ENCODE results near the gene DLEC1. TPM values are rescaled to one million over a fixed set of nuclear protein-coding genes. Genes with fewer than 3 reads are reported as not detected.
"Not testable (repeated sequence)": the region's sequence is repeated elsewhere in the genome, so short reads cannot be mapped to it uniquely, and the experiment has no call there.

The DLEC1 gene
- total and polyA plus RNA-seq, 2 donors (not counting 1 experiment from before 2014, with no cell fraction given): 0.52 to 2.1 TPM

DNA sequence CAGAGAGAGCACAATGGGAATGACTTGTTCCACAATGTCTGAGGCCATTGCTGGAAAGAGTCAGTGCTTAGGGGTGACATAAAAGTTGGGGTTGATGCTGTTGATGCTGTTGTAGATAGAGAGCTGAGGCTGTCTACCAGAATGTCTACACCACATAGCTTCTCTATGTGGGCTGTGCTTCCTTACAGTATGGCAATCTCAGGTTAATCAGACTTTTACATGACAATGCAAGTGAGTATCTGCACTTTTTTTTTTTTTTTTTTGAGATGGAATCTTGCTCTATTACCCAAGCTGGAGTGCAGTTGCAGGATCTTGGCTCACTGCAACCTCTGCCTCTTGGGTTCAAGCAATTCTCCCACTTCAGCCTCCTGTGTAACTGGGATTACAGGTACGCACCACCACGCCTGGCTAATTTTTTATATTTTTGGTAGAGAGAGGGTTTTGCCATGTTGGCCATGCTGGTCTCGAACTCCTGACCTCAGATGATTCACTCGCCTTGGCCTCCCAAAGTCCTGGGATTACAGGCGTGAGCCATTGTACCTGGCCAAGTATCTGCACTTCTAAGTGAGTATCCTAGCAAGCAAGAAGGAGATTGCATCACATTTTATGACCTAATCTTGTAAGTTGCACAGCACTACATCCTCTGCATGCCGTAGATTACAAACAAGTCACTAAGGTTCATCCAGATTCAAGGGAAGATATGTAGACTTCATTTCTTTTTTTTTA lies 28.7 kb downstream of the DLEC1 start:
- Histone ChIP-seq H2AFZ (ENCODE audit: insufficient read depth, low read depth, low read length, poor library complexity, severe bottlenecking) (no peak overlapping the region), H4K20me1 (ENCODE audit: control insufficient read depth, insufficient read depth, low read length, poor library complexity, severe bottlenecking) (no peaks in the 10 kb centered on the region), H3K4me3 (ENCODE audit: control extremely low read depth in 1 of 5, extremely low read depth in 1 of 5, insufficient read depth in 1 of 5, low read depth in 2 of 5, low read length in 4 of 5) (no peak overlapping the region), H3K4me1 (ENCODE audit: control insufficient read depth in 2 of 2, insufficient read depth in 2 of 2, low read length in 2 of 2) (no peaks in the 10 kb centered on the region), H3K27ac (ENCODE audit: low read length in 2 of 2) (no peak overlapping the region), H3K27me3 (replicated peaks in 1 of 4; ENCODE audit: control extremely low read depth in 1 of 4, control insufficient read depth in 3 of 4, insufficient read depth in 4 of 4, low read length in 3 of 4) (peaks cover 0 to 1% (median 0%) of the 10 kb centered on the region in 4 experiments), H3K9ac (ENCODE audit: low read length) (no peak overlapping the region), H3K36me3 (replicated peaks in 1 of 2; ENCODE audit: control extremely low read depth in 1 of 2, control insufficient read depth in 1 of 2, extremely low read depth in 1 of 2, insufficient read depth in 2 of 2, low read length in 1 of 2) (no peaks in the 10 kb centered on the region), H3K79me2 (ENCODE audit: control insufficient read depth, insufficient read depth, low read length) (no peaks in the 10 kb centered on the region), H3K4me2 (replicated peaks; ENCODE audit: low read depth, low read length, poor library complexity, severe bottlenecking) (no peak overlapping the region), H3K9me3 (ENCODE audit: control extremely low read depth in 1 of 3, control insufficient read depth in 2 of 3, insufficient read depth in 1 of 3, low read length in 2 of 3) (peaks cover 0 to 5% (median 0%) of the 10 kb centered on the region in 3 donors)
- Mint-ChIP-seq H3K4me1 (no peaks in the 10 kb centered on the region), H3K4me3 (no peak overlapping the region), H3K9me3 (ENCODE audit: insufficient read depth) (no peaks in the 10 kb centered on the region), H3K27ac (no peak overlapping the region), H3K27me3 (peaks cover 11% of the 10 kb centered on the region)
- 88% methylated on average over 3 of the region's 6 CpGs for WGBS (ENCODE audit: insufficient coverage)
- intact Hi-C loops (cut with micrococcal nuclease): no loop called here
- DNase-seq: no peak
- no peak for TF ChIP-seq EZH2 (IDR thresholded peaks at IDR 0.05; ENCODE audit: borderline replicate concordance, insufficient read depth, low read depth, low read length, poor library complexity, severe bottlenecking)
- TF ChIP-seq, protein P1, sequence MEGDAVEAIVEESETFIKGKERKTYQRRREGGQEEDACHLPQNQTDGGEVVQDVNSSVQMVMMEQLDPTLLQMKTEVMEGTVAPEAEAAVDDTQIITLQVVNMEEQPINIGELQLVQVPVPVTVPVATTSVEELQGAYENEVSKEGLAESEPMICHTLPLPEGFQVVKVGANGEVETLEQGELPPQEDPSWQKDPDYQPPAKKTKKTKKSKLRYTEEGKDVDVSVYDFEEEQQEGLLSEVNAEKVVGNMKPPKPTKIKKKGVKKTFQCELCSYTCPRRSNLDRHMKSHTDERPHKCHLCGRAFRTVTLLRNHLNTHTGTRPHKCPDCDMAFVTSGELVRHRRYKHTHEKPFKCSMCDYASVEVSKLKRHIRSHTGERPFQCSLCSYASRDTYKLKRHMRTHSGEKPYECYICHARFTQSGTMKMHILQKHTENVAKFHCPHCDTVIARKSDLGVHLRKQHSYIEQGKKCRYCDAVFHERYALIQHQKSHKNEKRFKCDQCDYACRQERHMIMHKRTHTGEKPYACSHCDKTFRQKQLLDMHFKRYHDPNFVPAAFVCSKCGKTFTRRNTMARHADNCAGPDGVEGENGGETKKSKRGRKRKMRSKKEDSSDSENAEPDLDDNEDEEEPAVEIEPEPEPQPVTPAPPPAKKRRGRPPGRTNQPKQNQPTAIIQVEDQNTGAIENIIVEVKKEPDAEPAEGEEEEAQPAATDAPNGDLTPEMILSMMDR (IDR thresholded peaks at IDR 0.05): no peak
- ChIA-PET POLR2A (no interaction called here), CTCF (no interaction called here)
- ATAC-seq (ENCODE audit: low read depth): no peak

DNA sequence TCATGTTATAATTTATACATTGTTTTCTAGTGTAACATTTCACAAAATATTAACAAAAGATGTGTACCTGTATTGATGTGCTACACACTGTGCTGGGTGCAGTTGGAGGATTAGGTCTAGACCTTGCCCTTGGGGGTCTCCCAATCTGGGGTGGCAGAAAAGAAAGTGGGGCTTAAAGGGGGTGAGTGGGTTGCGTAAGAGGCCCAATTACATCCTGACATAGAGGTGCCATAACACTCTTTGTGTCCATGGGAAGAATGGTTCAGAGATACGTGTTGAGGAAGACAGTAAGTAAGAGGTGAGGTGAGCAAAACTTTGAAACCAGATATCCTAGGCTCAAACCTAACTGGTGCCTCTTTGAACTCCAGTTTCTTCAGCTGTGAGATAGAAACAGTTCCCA lies 31.0 kb downstream of the DLEC1 start:
- Mint-ChIP-seq H3K4me1 (no peaks in the 10 kb centered on the region), H3K4me3 (no peak overlapping the region), H3K27me3 (peaks cover 21% of the 10 kb centered on the region), H3K27ac (no peak overlapping the region), H3K9me3 (ENCODE audit: insufficient read depth) (no peaks in the 10 kb centered on the region)
- Histone ChIP-seq H3K4me3 (ENCODE audit: control extremely low read depth in 1 of 5, extremely low read depth in 1 of 5, insufficient read depth in 1 of 5, low read depth in 2 of 5, low read length in 4 of 5) (no peak overlapping the region), H3K9ac (ENCODE audit: low read length) (no peak overlapping the region), H3K27me3 (replicated peaks in 1 of 4; ENCODE audit: control extremely low read depth in 1 of 4, control insufficient read depth in 3 of 4, insufficient read depth in 4 of 4, low read length in 3 of 4) (no peaks in the 10 kb centered on the region), H4K20me1 (ENCODE audit: control insufficient read depth, insufficient read depth, low read length, poor library complexity, severe bottlenecking) (no peaks in the 10 kb centered on the region), H2AFZ (ENCODE audit: insufficient read depth, low read depth, low read length, poor library complexity, severe bottlenecking) (no peak overlapping the region), H3K9me3 (ENCODE audit: control extremely low read depth in 1 of 3, control insufficient read depth in 2 of 3, insufficient read depth in 1 of 3, low read length in 2 of 3) (peaks cover 0 to 3% (median 0%) of the 10 kb centered on the region in 3 donors), H3K4me2 (replicated peaks; ENCODE audit: low read depth, low read length, poor library complexity, severe bottlenecking) (no peak overlapping the region), H3K36me3 (replicated peaks in 1 of 2; ENCODE audit: control extremely low read depth in 1 of 2, control insufficient read depth in 1 of 2, extremely low read depth in 1 of 2, insufficient read depth in 2 of 2, low read length in 1 of 2) (no peaks in the 10 kb centered on the region), H3K27ac (ENCODE audit: low read length in 2 of 2) (no peak overlapping the region), H3K4me1 (ENCODE audit: control insufficient read depth in 2 of 2, insufficient read depth in 2 of 2, low read length in 2 of 2) (no peaks in the 10 kb centered on the region), H3K79me2 (ENCODE audit: control insufficient read depth, insufficient read depth, low read length) (no peaks in the 10 kb centered on the region)
- WGBS (ENCODE audit: insufficient coverage): 60% methylated on average over 1 of the region's 2 CpGs
- ChIA-PET POLR2A (no interaction called here), CTCF (no interaction called here)
- no peak for TF ChIP-seq EZH2 (IDR thresholded peaks at IDR 0.05; ENCODE audit: borderline replicate concordance, insufficient read depth, low read depth, low read length, poor library complexity, severe bottlenecking)
- TF ChIP-seq, protein P1 (IDR thresholded peaks at IDR 0.05): no peak
- ATAC-seq (ENCODE audit: low read depth): no peak
- no peak for DNase-seq
- intact Hi-C loops (cut with micrococcal nuclease): no loop called here

DNA sequence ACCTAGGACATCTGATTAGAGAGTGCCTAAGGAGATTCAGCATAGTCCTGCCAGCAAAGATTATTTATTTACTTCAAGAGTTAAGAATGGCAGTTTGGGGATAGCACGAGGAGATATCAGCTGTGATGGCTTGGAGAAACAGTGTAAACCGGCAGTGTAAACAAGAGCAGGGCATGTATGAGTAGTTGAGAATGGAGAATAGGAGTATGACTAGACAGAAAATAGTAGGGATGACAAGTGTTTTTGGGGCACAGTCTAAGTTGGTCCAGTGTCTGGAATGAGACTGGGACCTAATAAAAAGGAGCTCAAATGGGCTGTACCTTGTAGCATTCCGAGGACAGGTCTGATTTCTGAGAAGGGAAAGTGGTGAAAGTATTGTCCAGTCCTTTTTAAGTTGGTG lies 38.1 kb downstream of the DLEC1 start:
- WGBS (ENCODE audit: insufficient coverage): 50% methylated on average over 1 of the region's 3 CpGs

More for the DNA sequence above, 38.1 kb downstream of the DLEC1 start:
- H3K27me3 ChIP-seq (replicated peaks in 1 of 4; ENCODE audit: control extremely low read depth in 1 of 4, control insufficient read depth in 3 of 4, insufficient read depth in 4 of 4, low read length in 3 of 4); POLR2A ChIA-PET; H3K27ac Mint-ChIP-seq; H3K27ac ChIP-seq (ENCODE audit: low read length in 2 of 2); H3K4me1 Mint-ChIP-seq; H3K4me2 ChIP-seq (replicated peaks; ENCODE audit: low read depth, low read length, poor library complexity, severe bottlenecking); ATAC-seq (ENCODE audit: low read depth); DNase-seq; H3K9me3 ChIP-seq (ENCODE audit: control extremely low read depth in 1 of 3, control insufficient read depth in 2 of 3, insufficient read depth in 1 of 3, low read length in 2 of 3); H4K20me1 ChIP-seq (ENCODE audit: control insufficient read depth, insufficient read depth, low read length, poor library complexity, severe bottlenecking); H3K4me1 ChIP-seq (ENCODE audit: control insufficient read depth in 2 of 2, insufficient read depth in 2 of 2, low read length in 2 of 2); H3K9ac ChIP-seq (ENCODE audit: low read length); H3K36me3 ChIP-seq (replicated peaks in 1 of 2; ENCODE audit: control extremely low read depth in 1 of 2, control insufficient read depth in 1 of 2, extremely low read depth in 1 of 2, insufficient read depth in 2 of 2, low read length in 1 of 2); CTCF ChIA-PET; H3K9me3 Mint-ChIP-seq (ENCODE audit: insufficient read depth); H2AFZ ChIP-seq (ENCODE audit: insufficient read depth, low read depth, low read length, poor library complexity, severe bottlenecking); H3K4me3 Mint-ChIP-seq; intact Hi-C loops (cut with micrococcal nuclease); H3K4me3 ChIP-seq (ENCODE audit: control extremely low read depth in 1 of 5, extremely low read depth in 1 of 5, insufficient read depth in 1 of 5, low read depth in 2 of 5, low read length in 4 of 5); H3K79me2 ChIP-seq (ENCODE audit: control insufficient read depth, insufficient read depth, low read length): not testable (repeated sequence)
- peaks cover 12% of the 10 kb centered on the region for H3K27me3 Mint-ChIP-seq

All from B cell (primary cell).